Epidermal melanocyte (primary cell): Measurements from ENCODE around the gene ATP11A.
"Not testable (repeated sequence)": the region's sequence is repeated elsewhere in the genome, so short reads cannot be mapped to it uniquely, and the experiment has no call there.

Experiments
- DNase-seq: peaks from one replicate; pipeline ENCODE4 v3.0.0; 2011; ENCODE audit warnings: low spot score; ENCODE audit not compliant: insufficient read length

The ATP11A gene

GRCh38 chr13:112855859-112856258, 166.0 kb downstream of the ATP11A start:
- DNase-seq = no peak

- no peak for DNase-seq
Measured at GRCh38 chr13:112857914-112858490, 168.2 kb downstream of the ATP11A start.

- no peak for DNase-seq
Measured at GRCh38 chr13:112859128-112859816, 169.4 kb downstream of the ATP11A start.

- no peak for DNase-seq
Measured at GRCh38 chr13:112859817-112860190, 170.0 kb downstream of the ATP11A start.

GRCh38 chr13:112861876-112862615, 172.2 kb downstream of the ATP11A start:
- no peak for DNase-seq

- not testable (repeated sequence) for DNase-seq
Measured at GRCh38 chr13:112863356-112863755, 173.5 kb downstream of the ATP11A start.

- not testable (repeated sequence) for DNase-seq
Measured at GRCh38 chr13:112865478-112865877, 175.6 kb downstream of the ATP11A start.

- DNase-seq = no peak
Measured at GRCh38 chr13:112867301-112867711, 177.5 kb downstream of the ATP11A start.

GRCh38 chr13:112868308-112868707, 178.5 kb downstream of the ATP11A start:
- no peak for DNase-seq

GRCh38 chr13:112869202-112870050, 179.6 kb downstream of the ATP11A start:
- DNase-seq = no peak

GRCh38 chr13:112870051-112870331, 180.2 kb downstream of the ATP11A start:
- DNase-seq = no peak

GRCh38 chr13:112870737-112871287, 181.0 kb downstream of the ATP11A start:
- no peak for DNase-seq

- no peak for DNase-seq
Measured at GRCh38 chr13:112871742-112872141, 181.9 kb downstream of the ATP11A start.

GRCh38 chr13:112872657-112873631, 183.1 kb downstream of the ATP11A start:
- DNase-seq = not testable (repeated sequence)

- peak; percentile 92 for DNase-seq
Measured at GRCh38 chr13:112873851-112874750, 184.3 kb downstream of the ATP11A start.

GRCh38 chr13:112874751-112875300, 185.0 kb downstream of the ATP11A start:
- DNase-seq = no peak

GRCh38 chr13:112875627-112876026, 185.8 kb downstream of the ATP11A start:
- DNase-seq = no peak

- no peak for DNase-seq
Measured at GRCh38 chr13:112876305-112877000, 186.6 kb downstream of the ATP11A start.
